ENCODE results near the gene PLEKHA4.
"Not testable (repeated sequence)": the region's sequence is repeated elsewhere in the genome, so short reads cannot be mapped to it uniquely, and the experiment has no call there.

PLEKHA4 gene, protein sequence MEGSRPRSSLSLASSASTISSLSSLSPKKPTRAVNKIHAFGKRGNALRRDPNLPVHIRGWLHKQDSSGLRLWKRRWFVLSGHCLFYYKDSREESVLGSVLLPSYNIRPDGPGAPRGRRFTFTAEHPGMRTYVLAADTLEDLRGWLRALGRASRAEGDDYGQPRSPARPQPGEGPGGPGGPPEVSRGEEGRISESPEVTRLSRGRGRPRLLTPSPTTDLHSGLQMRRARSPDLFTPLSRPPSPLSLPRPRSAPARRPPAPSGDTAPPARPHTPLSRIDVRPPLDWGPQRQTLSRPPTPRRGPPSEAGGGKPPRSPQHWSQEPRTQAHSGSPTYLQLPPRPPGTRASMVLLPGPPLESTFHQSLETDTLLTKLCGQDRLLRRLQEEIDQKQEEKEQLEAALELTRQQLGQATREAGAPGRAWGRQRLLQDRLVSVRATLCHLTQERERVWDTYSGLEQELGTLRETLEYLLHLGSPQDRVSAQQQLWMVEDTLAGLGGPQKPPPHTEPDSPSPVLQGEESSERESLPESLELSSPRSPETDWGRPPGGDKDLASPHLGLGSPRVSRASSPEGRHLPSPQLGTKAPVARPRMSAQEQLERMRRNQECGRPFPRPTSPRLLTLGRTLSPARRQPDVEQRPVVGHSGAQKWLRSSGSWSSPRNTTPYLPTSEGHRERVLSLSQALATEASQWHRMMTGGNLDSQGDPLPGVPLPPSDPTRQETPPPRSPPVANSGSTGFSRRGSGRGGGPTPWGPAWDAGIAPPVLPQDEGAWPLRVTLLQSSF

GRCh38 chr19:48868114-48868886, at the start of gene PLEKHA4:
Gene PLEKHA4 (minus strand): TSS chr19:48868617. CDS start chr19:48867620, 997 bp downstream.
- DNase-seq = peak; percentile 65

- no peak for DNase-seq
Observed at GRCh38 chr19:48918071-48918470, 49.7 kb upstream of the PLEKHA4 start.

GRCh38 chr19:48915757-48916156, 47.3 kb upstream of the PLEKHA4 start:
- no peak for DNase-seq

GRCh38 chr19:48914181-48914580, 45.8 kb upstream of the PLEKHA4 start:
- no peak for DNase-seq

DNA sequence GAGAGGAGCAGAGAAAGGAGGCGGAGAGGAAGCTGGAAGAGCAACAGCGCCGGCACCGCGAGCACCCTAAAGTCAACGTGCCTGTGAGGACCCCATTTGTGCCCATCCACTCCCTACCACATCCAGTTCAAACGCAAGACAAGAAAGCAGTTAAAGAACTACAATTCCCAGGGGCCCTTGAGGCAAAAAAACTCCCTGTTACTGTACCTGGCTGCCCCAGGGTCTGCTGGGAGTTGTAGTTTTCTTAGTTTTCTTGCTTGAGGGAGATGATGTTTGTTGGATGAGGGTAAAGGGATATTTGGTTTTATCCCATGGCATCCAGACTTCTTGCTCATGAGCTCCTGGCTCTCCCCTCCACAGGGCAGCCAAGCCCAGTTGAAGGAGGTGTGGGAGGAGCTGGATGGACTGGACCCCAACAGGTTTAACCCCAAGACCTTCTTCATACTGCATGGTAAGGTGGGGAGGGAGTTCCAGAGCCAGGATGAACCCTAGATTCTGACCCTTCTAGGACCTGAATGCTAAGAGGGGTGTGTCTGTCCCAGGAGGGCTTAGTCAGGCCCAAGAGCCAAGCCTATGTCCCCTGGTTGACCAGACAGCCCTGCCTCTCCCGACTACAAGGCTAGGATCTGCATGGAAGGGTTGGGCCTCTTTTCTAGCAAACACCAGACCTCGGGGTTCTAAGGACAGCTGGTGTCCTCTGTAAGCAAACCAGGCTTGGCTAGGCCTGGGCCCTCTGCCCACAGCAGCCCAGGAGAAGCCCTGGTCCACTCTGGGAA, 44.9 kb upstream of the PLEKHA4 start:
- DNase-seq = peak; percentile 51

DNA sequence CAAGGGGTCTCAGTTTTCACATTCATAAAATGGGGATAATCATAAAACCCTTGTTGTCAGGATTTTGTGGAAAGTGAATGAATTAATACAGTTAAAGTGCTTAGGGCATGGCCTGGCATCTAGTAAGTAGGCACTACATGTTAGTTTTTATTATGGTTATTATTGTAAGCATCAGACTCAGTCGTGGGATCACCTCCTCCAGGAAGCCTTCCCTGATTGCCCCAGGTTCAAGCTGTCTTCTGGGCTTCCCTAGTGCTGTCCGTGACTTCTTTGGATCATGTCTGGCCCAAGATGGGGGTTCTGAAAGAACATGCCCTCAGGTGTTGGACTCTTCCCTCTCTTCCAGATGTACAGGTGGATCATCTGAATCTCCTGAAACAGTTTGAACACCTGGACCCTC, 42.4 kb upstream of the PLEKHA4 start:
- DNase-seq = no peak

GRCh38 chr19:48909424-48910077, 41.1 kb upstream of the PLEKHA4 start:
- DNase-seq = not testable (repeated sequence)

DNA sequence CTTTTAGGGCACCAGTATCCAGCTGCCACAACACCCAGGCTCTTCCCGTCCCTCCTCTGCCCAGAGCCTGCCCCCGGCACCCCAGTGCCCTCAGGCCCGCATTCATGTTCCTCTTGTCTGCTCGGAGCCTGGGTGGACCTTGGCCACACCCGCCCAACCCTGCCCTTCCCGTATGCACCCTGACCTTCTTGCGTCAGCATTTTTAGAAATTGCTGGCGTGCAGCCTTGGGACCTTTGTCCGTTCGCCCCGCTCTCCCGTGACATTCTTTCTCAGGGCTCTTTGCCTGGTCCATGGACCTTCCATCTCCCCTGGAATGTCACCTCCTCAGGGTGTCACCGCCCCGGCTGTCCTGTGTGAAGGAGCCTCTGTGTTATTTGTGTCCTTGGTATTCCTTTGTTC, 39.3 kb upstream of the PLEKHA4 start:
- DNase-seq = no peak

GRCh38 chr19:48906324-48906723, 37.9 kb upstream of the PLEKHA4 start:
- no peak for DNase-seq

- no peak for DNase-seq
Observed at GRCh38 chr19:48905664-48906063, 37.2 kb upstream of the PLEKHA4 start.

GRCh38 chr19:48903788-48904187, 35.4 kb upstream of the PLEKHA4 start:
- not testable (repeated sequence) for DNase-seq

- DNase-seq = not testable (repeated sequence)
Observed at GRCh38 chr19:48902291-48902690, 33.9 kb upstream of the PLEKHA4 start.

- DNase-seq = peak; percentile 71
Observed at GRCh38 chr19:48900477-48901406, 32.3 kb upstream of the PLEKHA4 start.

DNA sequence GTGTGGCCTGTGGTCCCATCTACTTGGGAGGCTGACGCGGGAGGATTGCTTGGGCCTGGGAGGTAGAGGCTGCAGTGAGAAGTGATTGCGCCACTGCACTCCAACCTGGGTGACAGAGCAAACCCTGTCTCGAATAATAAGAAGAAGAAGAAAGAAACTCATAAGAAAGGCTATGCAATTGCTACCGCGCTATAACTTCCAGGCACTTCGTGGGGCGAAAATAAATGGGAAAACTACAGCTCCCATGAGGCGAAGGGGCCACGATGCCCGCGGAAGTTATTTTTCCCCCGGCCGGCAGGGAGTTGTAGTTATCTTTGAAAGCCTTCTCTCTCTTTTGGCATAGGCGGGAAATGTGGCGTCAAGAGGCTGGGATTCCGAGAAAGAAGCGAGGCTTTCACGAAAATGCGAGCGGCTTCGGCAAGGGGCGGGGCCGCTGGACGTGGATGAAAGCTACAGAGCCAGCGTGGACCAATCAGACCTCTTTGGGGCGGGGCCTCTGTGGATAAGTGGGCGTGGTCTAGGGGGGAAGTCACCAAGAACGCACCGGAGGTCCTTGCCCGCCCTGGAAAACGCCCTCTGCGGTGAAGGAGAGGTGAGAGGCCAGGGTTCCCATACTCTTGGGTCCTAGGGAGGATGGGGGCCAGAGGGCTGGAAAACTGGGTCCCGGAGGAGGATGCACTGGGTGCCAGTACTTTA, 31.5 kb upstream of the PLEKHA4 start, which contains the start of gene NUCB1:
TSS of gene NUCB1 (plus strand) at position 532 of the 696 bp plus-strand sequence. CDS start 485 bp downstream, outside the sequence.
- DNase-seq = peak; percentile 100

GRCh38 chr19:48899386-48899749, 31.0 kb upstream of the PLEKHA4 start:
- not testable (repeated sequence) for DNase-seq

DNA sequence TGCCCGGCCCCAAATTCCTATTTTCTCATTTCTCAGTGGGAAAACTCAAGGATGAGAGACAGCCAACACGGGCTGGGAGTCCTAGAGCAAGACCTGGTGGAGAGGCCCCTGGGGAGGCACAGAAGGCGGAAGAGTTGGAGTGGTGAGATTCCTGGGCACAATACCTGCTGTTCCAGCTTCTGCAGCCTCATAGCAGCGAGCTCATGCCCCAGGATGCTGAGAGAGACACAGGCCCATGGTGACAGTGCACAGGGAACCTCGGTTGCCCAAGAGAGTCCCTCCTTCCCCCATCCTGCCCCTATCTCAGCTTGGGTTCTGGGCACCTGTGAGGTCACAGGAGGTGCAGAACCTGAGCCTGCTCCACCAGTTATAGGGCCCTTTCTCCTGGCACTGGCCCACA, 28.8 kb upstream of the PLEKHA4 start:
- DNase-seq = no peak

DNA sequence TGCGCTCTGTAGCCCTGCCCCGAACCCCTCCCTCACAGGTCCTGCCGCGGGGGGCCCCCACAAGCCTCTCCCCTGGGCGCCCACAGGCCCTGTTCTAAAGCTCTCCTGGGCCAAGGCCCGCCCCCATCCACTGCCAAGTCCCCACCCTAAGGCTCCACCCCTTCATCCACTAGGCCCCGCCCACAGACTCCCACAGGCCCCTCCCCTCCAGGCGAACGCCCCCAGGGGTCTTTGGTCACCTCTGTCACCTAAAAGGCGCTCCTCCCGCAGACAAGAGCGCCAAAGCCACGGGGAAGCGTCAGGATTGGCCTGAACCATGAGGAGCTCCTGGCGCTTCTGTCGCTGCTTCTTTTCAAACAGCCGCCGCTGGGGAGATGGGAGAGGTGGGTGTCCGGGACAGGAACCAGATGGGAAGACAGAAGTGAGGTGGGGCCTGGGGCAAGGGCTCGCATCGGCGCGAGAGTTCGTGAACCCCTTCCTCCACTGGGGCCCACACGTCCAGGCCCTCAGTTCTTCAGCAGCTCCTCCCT, 27.8 kb upstream of the PLEKHA4 start:
- DNase-seq = no peak

DNA sequence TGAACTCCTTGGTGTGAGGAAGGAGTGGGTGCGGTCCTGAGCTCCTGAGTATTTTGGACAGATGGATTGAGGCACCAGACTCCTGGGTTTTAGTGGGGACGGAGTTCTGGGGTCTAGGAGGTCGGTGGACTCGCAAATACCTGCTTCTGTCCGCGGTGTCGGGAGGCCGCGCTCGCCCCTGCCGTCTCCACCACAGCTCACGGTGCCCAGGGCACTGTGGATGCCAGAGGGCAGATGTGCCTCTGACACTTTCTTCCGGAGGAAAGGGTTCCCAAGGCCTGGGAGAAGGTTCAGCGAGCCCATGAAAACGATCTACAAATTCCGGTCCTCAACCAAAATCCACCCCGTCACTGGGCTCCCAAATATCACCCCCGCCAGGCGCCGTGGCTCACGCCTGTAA, 26.8 kb upstream of the PLEKHA4 start:
- no peak for DNase-seq

DNA sequence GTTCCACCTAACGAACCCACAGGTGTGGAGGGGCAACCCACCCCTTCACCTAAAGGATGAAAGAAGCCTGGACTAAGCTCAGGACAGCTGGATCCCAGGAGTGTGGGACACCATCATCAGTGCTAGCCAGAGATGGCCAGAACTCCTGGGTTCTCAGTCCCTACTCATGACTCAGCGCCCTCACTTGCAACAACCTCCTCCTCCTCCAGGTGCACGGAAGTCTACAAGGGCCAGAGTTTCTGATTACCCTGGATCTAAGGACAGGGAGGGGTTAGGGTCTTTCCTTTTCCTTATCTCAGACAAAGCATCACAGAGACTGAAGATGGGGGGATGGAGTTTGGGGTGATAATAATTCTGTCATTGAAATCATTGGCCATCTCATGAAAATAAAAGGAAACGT, 22.1 kb upstream of the PLEKHA4 start:
- no peak for DNase-seq

DNA sequence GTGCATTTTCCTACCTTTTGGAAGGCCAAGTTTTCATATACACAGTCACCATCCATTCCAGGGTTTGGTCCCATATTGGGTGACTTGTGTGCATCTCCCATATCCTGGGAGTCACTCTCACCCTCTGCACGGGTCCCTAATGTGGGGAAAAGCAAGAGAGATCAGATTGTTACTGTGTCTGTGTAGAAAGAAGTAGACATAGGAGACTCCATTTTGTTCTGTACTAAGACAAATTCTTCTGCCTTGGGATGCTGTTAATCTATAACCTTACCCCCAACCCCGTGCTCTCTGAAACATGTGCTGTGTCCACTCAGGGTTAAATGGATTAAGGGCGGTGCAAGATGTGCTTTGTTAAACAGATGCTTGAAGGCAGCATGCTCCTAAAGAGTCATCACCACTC, 21.1 kb upstream of the PLEKHA4 start:
- not testable (repeated sequence) for DNase-seq

Data from OCI-M1 (cell line).